HG03342 (cell line): ENCODE results near the gene RHOJ.
A peak's percentile ranks its signal among the peaks of the same experiment; 100 is the strongest.
"Not testable (repeated sequence)": the region's sequence is repeated elsewhere in the genome, so short reads cannot be mapped to it uniquely, and the experiment has no call there.

Source experiments
- ATAC-seq: cut with Tn5 transposase; IDR thresholded peaks from one replicate; pipeline ENCODE4 v1.9.1; 2021; ENCODE audit warnings: mild to moderate bottlenecking, moderate library complexity; ENCODE audit not compliant: unreplicated experiment

The RHOJ gene

DNA sequence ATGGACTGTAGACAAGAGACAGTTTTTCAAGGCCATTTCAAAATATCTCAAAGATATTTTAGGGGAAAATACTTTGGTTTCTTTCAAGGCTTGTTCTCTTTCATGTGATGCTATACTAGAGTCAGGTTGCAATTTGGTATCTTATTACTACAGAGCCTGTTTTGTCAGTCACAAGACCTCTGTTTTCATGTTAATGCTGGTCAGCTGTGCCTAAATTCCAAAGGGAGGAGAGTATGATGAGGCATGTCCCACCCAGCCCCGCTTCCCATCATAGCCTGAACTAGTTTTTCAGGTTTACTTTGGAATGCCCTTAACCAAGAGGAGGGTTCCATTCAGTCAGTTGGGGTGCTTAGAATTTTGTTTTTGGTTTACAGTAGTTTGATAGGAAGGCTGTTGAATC is 61.9 kb downstream of the RHOJ start:
- ATAC-seq: no peak

DNA sequence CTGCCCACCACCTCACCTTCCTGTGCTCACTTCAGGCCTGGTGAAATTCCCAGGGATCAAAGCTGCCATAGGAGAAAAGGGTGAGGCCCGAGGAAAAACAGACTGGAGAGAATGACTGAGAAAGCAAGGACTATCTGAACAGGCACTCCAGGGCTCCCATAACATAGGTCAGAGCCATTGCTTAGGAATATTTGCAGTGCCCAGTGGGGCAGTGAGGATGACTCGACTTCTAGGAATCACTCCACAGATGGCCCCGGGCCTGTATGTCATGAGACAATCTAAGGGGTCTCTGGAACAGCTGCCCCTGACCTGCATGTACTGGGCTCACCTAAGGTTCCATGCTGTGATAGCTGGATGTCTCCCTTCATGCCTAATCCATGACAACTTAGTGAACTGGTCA is 62.9 kb downstream of the RHOJ start:
- ATAC-seq: no peak

DNA sequence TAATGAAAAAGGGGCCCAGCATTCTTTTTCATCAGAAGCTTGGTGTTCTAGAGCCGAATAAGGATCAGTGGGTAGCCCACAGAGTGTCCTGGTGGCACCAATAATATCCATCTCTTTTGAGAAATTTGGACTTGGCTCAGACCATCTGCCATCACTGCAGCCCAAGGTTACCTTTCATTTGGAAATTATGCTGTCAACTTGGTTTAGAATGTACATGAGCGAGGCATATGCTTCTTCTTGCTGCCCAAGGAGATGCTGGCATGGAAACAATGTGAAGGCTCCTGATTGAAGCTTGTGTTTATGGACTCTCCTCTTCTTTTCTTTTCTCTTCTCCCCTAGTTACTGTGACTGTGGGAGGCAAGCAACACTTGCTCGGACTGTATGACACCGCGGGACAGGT is 64.5 kb downstream of the RHOJ start:
- no peak for ATAC-seq

DNA sequence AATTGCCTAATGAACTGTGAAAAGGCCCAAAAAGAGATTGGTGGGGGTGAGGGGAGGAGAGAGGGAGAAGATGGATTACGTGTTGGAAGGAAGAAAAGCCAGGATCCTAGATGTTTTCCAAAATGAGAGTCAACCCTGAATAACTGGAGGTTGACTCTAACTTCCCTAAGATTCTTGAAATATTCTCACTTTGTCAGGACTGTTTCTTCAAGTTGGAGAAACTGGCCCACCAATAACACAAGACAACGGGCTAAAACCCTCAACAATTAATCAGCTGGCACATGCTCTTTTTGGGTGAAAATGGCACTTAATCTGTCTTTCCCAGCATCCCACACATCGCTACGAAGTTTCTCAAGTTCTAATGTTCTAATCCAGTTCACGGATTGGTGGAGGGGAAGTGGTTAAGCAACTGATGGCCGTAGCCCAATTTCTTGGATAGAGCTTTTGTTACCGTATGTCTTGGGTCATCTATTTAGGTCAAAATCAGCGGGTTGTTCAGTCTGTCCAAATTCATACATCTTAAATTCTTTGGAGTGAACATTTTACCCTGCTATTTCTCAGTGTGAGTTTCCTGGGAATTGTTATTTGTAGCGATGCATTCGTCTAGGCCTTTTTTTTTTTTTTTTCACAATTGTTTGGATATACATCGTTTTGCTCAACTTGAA is 65.5 kb downstream of the RHOJ start:
- ATAC-seq: no peak

DNA sequence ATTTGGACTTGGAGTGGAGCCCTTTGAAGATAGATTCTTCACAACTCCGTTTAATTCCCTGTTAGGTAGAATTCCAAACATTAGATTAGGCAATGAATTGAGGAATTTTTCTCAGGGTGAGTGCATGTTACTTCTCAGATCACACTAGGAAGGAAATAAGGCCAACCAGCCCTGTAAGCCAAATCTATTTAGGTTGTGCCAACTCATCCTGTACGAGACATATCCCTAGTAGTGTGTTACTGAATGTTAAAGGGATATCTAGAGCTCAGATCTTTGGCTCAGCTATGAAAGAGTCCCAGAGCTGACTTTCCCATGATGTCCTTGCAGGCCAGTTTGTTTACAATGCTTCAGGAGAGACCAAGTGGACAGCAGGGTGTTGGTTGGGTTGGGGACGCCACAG is 68.9 kb downstream of the RHOJ start:
- ATAC-seq: no peak

DNA sequence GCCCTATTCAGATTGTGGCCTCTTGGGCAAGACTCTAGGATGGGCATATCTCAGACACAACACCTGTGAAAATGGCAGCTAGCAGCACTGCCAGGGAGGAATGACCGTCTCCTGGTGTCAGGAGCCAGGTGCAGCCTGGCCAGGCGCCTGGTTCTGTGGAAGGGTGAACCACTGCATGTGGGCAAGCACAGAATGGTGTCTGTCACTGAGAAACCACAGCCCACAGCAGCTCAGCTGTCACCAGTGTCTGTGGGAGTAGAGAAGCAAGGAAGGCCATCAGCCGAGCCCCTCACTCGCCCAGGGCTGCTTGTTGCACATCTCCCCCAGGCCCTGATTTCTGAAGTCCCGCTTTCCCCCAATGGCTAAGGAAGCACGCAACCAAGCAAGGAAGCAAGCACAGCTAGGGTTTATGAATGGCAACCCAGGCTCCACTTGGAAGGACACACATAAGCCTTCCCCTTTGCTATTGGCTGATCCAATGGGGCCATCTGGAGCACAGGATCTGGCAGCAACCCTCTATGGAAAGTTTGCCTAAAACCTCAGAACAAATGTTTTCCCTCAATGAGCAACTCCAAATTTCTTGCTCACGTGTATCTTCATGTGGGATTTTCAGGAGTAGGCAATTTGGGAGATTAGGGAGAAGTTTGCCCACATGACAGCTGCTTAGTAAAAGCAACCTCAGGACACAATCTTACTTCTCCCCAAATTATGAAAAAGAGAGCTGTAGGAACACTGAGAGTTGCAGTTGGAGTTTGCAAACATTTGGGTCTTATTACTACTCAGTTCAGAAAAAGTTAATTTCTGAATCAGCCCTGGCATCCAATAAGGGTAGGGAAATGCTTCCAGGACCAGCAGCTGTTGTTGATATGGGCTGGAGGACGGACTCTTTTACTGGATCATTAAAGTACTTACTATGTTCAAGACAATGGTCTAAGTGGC is 69.7 kb downstream of the RHOJ start:
- no peak for ATAC-seq

DNA sequence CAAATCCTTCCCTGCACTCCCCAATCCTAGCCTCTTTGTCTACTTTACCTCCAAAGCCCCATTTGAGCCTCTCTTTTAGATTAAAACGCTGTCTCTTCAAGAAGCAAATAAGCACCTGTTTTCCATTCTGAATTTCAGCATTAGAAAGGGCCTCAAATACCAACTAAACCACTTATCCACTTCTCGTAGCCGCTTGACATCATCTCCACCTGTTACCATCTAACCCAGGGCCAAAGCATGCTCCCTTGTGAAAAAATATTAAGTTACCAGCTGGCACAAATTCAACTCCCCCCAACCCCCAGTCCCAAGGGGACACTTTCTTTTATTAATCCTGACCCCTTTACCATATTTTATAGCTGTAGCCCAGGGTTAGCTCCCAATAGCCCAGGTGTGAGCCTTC is 71.4 kb downstream of the RHOJ start:
- no peak for ATAC-seq

DNA sequence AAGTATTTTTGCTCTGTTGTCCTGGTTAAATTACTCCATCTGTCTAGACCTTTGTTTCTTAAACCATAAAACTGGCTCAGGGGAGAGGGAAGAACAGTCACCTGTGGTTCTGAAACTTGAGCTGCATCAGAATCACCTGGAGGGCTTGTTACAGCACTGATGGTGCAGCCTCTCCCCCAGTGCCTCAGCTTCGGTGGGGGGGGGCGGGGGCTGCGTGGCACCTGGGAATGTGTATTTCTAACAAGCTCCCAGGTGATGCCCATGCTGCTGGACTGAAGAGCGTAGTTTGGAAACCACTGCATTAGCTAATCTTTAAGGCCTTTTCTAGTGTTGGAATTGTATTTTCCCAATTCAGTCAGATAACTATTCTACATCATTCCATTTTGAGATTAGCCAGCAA is 71.8 kb downstream of the RHOJ start:
- no peak for ATAC-seq

DNA sequence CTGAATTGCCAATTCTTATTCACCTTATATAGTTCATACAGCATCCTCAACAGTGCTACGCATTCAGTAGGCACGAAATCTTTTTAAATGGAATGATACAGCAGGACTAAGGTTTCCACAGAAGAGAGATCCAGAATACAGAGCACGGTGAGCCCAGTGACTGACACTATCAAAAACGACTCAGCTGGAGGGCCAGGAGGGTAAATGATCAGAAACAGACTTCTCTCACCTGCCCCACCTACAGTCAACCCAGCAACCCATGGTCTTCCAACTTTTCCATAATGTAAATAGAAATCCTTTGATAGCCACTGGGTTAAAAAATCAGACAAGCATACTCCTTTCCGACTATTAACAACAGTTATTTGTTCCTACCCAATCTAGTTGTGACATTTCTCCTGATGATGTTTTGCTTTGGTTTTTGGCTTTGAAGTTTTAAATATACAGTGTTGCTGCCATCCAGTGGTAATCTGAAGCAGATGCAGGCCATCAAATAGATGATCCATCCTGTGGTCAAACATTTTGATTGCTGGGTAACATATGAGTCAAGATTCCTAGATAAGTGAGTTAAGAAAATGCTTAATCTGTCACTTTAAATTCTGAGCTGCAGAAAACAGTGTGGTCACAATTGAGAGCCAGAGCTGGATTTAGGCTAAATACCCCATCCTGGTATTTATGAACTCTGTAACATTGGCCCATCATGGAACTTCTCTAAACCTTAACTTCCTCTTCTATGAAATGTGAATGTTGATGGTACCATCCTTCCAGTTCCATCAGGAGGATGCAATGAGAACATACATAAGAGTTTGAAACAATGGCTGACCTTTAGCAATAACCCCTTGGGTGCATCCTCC is 72.5 kb downstream of the RHOJ start:
- ATAC-seq: peak; percentile 65

DNA sequence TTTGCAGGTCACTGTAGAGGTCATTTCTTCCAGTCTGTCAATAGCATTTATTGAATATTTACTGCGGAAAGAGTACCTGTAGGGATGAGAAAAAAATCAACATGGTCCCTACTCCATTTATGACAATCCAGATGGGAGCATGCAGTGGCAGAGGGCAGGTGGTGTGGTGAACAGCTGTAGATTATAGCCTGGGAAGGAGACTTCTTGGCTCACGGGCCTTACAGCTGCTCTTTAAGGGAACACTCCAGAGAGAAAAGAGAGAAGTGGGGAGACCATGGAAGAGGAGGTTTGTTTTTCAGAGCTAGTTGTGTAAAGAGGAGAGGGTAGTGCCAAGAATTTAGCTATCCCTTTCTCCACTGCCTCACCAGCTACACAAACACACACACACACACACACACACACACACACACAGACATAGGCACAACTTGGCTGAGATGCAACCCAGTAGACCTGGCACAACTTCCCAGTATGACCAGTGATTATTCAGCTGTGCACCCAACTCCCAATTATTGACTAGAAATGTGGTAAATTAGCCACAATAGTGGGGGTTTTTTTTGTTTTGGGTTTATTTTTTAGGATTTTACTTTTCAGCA is 73.4 kb downstream of the RHOJ start:
- ATAC-seq: no peak

DNA sequence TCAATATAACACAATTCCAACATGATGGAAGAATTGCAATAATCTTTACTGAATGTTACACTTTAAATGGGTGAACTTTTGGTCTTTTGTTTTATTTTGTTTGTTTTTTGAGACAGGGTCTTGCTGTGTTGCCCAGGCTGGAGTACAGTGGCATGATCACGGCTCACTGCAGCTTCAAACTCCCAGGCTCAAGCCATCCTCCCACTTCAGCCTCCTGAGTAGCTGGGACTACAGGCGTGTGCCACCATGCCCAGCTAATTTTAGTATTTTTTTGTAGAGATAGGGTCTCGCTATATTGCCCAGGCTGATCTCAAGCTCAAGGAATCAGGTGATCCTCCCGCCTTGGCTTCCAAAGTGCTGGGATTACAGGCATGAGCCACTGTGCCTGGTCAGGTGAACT is 75.7 kb downstream of the RHOJ start:
- not testable (repeated sequence) for ATAC-seq

DNA sequence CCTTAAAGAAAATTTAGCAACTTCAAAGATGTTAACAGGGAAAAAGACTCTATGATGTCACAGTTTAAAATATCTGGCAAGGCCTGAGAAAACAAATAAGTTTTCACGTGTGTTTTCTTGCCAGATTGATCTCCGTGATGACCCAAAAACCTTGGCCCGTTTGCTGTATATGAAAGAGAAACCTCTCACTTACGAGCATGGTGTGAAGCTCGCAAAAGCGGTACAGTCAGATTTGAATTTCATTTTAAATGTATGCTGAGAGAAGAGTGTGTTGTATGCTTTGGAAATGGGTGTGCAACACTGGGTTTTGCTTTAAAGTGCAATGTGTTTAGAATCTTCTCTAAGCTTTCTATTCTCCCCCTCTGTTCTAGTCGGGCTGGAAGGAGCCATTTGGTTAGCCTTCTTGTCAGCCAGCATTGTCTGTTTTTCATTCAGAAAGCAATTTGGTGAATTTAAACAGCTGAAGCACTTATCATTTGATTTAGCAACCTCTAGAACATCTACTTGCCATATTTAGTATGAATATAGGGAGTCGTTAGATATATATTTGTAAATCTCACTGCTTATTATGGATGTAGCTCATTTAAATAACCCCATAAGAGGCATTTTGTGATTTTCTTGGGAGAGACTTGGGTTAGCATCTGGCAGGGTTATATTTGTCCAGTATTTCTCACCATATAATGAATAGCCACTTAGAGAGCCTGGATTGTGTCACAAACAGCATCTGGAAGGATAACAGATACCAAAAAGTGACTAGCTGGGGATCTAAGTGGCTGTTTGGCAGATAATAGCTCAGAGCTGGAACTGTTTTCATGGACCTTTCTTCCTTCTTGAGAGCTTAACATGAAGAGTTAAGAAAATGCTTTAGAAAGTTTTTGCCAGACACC is 79.0 kb downstream of the RHOJ start:
- ATAC-seq: no peak

DNA sequence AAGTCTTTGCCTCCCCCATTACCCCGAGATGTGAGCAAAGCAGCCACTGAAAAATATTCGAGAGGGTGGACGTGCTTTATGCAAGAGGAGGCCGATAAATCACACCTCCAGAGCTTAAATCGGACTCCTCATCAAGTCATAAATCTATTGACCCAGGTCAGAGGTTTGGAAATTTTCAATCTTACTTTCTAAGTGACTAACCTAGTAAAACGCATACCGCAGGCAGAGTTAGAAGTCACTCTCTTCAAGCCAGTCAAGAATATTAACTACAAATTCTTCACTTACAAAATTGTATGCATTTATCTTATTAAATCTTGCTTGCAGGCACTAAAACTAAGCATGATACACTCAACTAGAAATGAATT is 79.6 kb downstream of the RHOJ start:
- no peak for ATAC-seq

DNA sequence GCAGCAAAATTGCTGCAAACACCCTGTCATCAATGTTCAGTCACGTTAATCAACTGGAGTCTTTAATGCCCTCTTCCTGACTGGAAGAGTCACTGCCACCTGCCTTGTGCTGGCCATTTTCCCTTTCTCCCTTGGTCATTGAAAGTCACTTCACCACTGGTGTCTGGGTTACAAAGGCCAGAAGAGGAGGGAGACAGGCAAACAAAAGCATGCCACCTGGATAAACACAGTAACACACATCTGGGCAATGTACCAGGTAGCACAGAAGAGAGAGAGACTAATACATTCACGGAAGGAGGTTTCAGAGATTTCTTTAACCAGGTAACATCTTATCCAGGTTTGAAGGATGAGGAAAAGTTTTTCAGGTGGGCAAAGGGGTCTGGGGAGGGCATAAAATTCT is 81.8 kb downstream of the RHOJ start:
- ATAC-seq: no peak

DNA sequence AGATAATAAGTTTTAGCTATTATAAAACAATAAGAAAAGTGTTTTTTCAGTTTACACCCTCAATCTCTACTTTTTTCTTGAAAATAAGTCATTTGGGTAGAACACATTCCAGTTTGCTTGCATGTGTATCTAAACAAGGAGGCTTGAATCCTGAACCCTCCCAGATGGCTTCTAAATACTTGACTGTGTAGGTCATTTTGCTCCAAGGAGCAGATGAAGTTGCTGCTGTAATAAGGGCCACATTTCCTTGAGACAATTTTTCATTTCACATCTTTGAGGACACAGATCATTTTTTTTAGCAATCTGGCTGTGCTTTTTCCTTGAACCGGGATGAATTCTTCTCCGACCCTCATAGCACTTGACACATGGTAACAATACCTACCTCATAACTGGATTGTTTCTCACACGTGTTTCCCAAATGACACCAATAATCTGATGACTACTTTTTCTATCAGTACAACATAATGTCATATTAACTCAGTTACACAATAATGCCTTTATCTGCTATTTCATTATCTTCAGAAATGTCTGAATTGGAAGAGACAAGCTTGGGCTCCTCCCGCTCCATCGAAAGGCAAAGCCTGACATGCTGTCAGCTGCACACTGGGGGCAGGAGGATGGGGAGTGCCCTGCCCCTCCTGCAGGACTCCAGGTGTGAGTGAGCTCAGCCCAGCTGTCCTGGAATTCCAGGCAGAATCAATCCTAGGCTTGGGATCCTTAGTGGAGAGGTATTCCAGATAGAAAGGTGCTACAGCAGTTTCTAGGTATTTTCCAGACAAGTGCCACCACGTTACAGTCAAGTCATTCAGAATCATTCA is 83.6 kb downstream of the RHOJ start:
- no peak for ATAC-seq

DNA sequence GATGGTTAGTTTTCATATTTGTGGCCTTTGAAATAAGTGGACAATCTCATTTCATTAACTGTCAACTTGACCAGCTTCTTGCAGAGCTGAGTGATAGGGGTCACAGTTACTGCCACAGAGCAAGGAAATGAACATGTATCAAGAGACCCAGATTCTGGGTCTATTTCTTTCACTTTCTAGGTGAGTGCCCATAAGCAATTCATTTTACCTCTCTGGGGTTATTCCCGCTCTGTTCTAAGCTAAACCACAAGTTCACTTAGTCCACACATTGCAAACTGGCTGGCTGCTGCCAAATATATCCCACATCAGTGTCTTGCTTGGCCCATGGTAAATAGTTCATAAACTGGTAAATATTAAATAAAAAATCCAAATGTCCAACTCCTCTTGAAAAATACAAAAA is 84.6 kb downstream of the RHOJ start:
- no peak for ATAC-seq

DNA sequence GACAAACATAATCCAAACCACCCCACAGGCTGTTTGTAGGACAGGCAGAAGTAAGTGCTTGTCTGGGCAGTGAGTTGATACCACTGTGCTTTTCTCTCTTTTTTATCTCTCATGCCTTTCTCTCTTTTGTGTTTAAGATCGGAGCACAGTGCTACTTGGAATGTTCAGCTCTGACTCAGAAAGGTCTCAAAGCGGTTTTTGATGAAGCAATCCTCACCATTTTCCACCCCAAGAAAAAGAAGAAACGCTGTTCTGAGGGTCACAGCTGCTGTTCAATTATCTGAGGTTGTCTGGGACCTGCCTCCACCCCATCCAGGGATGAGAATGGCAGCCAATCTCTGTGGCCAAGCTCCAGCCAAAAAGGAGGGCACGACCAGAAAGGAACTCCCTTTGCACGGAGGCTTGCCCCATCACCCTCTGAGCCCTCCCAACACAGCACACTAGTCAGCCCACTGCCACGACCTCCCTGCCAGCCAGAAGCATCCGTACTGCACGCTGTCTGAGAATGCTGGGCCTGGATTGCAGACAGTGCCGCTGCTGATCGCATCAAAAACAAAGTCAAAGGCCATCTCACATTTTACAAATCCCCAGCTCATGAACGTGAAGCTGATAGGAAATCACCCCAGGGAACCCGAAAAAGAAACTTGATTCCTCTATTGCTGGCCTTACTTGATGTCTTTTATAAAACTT is 86.6 kb downstream of the RHOJ start:
- no peak for ATAC-seq

DNA sequence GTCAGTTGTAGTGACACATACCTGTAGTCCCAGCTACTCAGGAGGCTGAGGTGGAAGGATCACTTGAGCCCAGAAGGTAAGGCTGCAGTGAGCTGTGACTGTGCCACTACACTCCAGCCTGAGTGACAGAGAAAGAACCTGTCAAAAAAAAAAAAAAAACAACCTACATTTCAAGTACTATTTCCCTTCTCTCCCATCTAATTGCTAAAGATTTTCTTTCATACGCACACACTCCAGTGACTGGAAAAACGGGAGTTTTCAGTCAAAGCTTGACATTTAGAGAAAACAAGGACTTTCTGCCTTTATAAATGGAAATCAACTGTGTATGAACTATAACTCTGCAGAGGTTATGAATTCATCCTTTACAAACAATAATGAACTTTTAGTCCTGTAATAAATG is 88.6 kb downstream of the RHOJ start:
- no peak for ATAC-seq

DNA sequence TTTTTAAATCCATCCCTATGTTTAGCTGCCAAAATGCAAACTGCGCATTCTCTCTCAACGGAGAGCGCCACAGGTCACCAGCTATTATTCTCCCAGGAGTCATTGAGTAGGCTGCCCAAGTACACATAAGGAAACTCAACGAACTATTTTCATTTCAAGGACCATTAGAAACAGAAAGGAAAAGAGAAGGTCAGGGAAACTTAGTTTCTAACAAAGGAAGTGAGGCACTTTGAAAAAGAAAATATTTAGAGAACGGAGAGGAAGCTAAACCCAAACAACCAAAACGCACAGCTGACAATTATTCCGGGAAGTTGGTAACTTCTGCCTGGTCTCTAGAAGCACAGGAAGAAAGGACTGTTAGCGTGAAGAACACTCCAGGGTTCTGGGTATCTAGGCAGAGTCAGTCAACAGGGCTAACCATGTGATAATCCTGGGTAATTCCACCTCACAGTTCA is 91.0 kb downstream of the RHOJ start:
- no peak for ATAC-seq
